Activated naive CD4-positive, alpha-beta T cell treated with anti-CD3 and anti-CD28 coated beads, Interleukin-2, amount 50 U/mL, for 24 hours (primary cell): ENCODE data around the gene DDC.
"Not testable (repeated sequence)": the region's sequence is repeated elsewhere in the genome, so short reads cannot be mapped to it uniquely, and the experiment has no call there.

Experiments used
- H3K27ac Mint-ChIP-seq: one replicate; pipeline ENCODE4 v1.8.0; 2021; ENCODE audit warnings: mild to moderate bottlenecking, mixed read lengths
- H3K27me3 Mint-ChIP-seq: one replicate; pipeline ENCODE4 v1.8.0; 2021; ENCODE audit warnings: mixed read lengths
- H3K36me3 Mint-ChIP-seq: one replicate; pipeline ENCODE4 v1.8.0; 2021; ENCODE audit warnings: mixed read lengths
- H3K4me1 Mint-ChIP-seq: one replicate; pipeline ENCODE4 v1.8.0; 2021; ENCODE audit warnings: mixed read lengths
- H3K4me3 Mint-ChIP-seq: one replicate; pipeline ENCODE4 v1.8.0; 2021; ENCODE audit warnings: mild to moderate bottlenecking, mixed read lengths
- H3K9me3 Mint-ChIP-seq: one replicate; pipeline ENCODE4 v1.8.0; 2021; ENCODE audit warnings: mixed read lengths

The DDC gene

GRCh38 chr7:50576388-50576787 is 11.2 kb upstream of the DDC start:
- not testable (repeated sequence) for H3K4me1 Mint-ChIP-seq, H3K27me3 Mint-ChIP-seq, H3K36me3 Mint-ChIP-seq, H3K27ac Mint-ChIP-seq, H3K4me3 Mint-ChIP-seq, H3K9me3 Mint-ChIP-seq

- Mint-ChIP-seq H3K27me3 (no peaks in the 10 kb centered on the region), H3K9me3 (no peaks in the 10 kb centered on the region), H3K4me1 (no peaks in the 10 kb centered on the region), H3K36me3 (no peaks in the 10 kb centered on the region), H3K27ac (no peak overlapping the region), H3K4me3 (no peak overlapping the region)
Measured at GRCh38 chr7:50567715-50568261, 2.6 kb upstream of the DDC start.

- Mint-ChIP-seq H3K4me3 (no peak overlapping the region), H3K27ac (no peak overlapping the region), H3K4me1 (no peaks in the 10 kb centered on the region), H3K36me3 (no peaks in the 10 kb centered on the region), H3K9me3 (no peaks in the 10 kb centered on the region), H3K27me3 (no peaks in the 10 kb centered on the region)
Measured at GRCh38 chr7:50565977-50566376, 772 bp upstream of the DDC start.

- H3K36me3 Mint-ChIP-seq: no peaks in the 10 kb centered on the region
- H3K27ac Mint-ChIP-seq: no peak overlapping the region
- H3K27me3 Mint-ChIP-seq: no peaks in the 10 kb centered on the region
- H3K9me3 Mint-ChIP-seq: no peaks in the 10 kb centered on the region
- no peaks in the 10 kb centered on the region for H3K4me1 Mint-ChIP-seq
- no peak overlapping the region for H3K4me3 Mint-ChIP-seq
Measured at GRCh38 chr7:50565559-50565916, 333 bp upstream of the DDC start.

- H3K9me3 Mint-ChIP-seq: no peaks in the 10 kb centered on the region
Measured at GRCh38 chr7:50564171-50564570, 1.0 kb downstream of the DDC start.

GRCh38 chr7:50562136-50562535 is 3.1 kb downstream of the DDC start:
- Mint-ChIP-seq H3K27me3 (peaks cover 1% of the 10 kb centered on the region), H3K4me3 (no peak overlapping the region), H3K4me1 (no peaks in the 10 kb centered on the region), H3K9me3 (no peaks in the 10 kb centered on the region), H3K27ac (no peak overlapping the region), H3K36me3 (no peaks in the 10 kb centered on the region)

More at GRCh38 chr7:50564171-50564570, 1.0 kb downstream of the DDC start:
- no peak overlapping the region for H3K4me3 Mint-ChIP-seq
- no peaks in the 10 kb centered on the region for H3K36me3 Mint-ChIP-seq
- H3K4me1 Mint-ChIP-seq: no peaks in the 10 kb centered on the region
- no peak overlapping the region for H3K27ac Mint-ChIP-seq
- no peaks in the 10 kb centered on the region for H3K27me3 Mint-ChIP-seq

GRCh38 chr7:50560865-50561351 is 4.3 kb downstream of the DDC start:
- H3K27ac Mint-ChIP-seq: no peak overlapping the region
- no peaks in the 10 kb centered on the region for H3K4me1 Mint-ChIP-seq
- H3K27me3 Mint-ChIP-seq: peaks cover 4% of the 10 kb centered on the region
- H3K36me3 Mint-ChIP-seq: no peaks in the 10 kb centered on the region
- H3K9me3 Mint-ChIP-seq: no peaks in the 10 kb centered on the region
- H3K4me3 Mint-ChIP-seq: no peak overlapping the region

GRCh38 chr7:50559881-50560280 is 5.3 kb downstream of the DDC start:
- no peaks in the 10 kb centered on the region for H3K9me3 Mint-ChIP-seq
- H3K4me3 Mint-ChIP-seq: no peak overlapping the region
- peaks cover 4% of the 10 kb centered on the region for H3K27me3 Mint-ChIP-seq
- H3K36me3 Mint-ChIP-seq: no peaks in the 10 kb centered on the region
- H3K4me1 Mint-ChIP-seq: no peaks in the 10 kb centered on the region
- H3K27ac Mint-ChIP-seq: no peak overlapping the region

- Mint-ChIP-seq H3K27ac (no peak overlapping the region), H3K4me1 (no peaks in the 10 kb centered on the region), H3K27me3 (peaks cover 4% of the 10 kb centered on the region), H3K4me3 (no peak overlapping the region), H3K9me3 (no peaks in the 10 kb centered on the region), H3K36me3 (no peaks in the 10 kb centered on the region)
Measured at GRCh38 chr7:50558294-50559053, 6.7 kb downstream of the DDC start.

- no peaks in the 10 kb centered on the region for H3K9me3 Mint-ChIP-seq
- no peaks in the 10 kb centered on the region for H3K4me1 Mint-ChIP-seq
- H3K4me3 Mint-ChIP-seq: no peak overlapping the region
- H3K36me3 Mint-ChIP-seq: no peaks in the 10 kb centered on the region
- peaks cover 4% of the 10 kb centered on the region for H3K27me3 Mint-ChIP-seq
- H3K27ac Mint-ChIP-seq: no peak overlapping the region
Measured at GRCh38 chr7:50557099-50557498, 8.1 kb downstream of the DDC start.

- Mint-ChIP-seq H3K9me3 (no peaks in the 10 kb centered on the region), H3K27me3 (peaks cover 4% of the 10 kb centered on the region), H3K27ac (no peak overlapping the region), H3K4me3 (no peak overlapping the region), H3K4me1 (no peaks in the 10 kb centered on the region), H3K36me3 (no peaks in the 10 kb centered on the region)
Measured at GRCh38 chr7:50556247-50556991, 8.8 kb downstream of the DDC start.

- Mint-ChIP-seq H3K9me3 (no peaks in the 10 kb centered on the region), H3K27ac (no peak overlapping the region), H3K36me3 (no peaks in the 10 kb centered on the region), H3K4me1 (no peaks in the 10 kb centered on the region), H3K27me3 (peaks cover 4% of the 10 kb centered on the region), H3K4me3 (no peak overlapping the region)
Measured at GRCh38 chr7:50555594-50556140, 9.5 kb downstream of the DDC start.

- Mint-ChIP-seq H3K36me3 (no peaks in the 10 kb centered on the region), H3K27ac (no peak overlapping the region), H3K27me3 (peaks cover 4% of the 10 kb centered on the region), H3K4me3 (no peak overlapping the region), H3K4me1 (no peaks in the 10 kb centered on the region), H3K9me3 (no peaks in the 10 kb centered on the region)
Measured at GRCh38 chr7:50554431-50555322, 10.5 kb downstream of the DDC start.

- Mint-ChIP-seq H3K4me3 (no peak overlapping the region), H3K4me1 (no peaks in the 10 kb centered on the region), H3K9me3 (no peaks in the 10 kb centered on the region), H3K27ac (no peak overlapping the region), H3K27me3 (peaks cover 4% of the 10 kb centered on the region), H3K36me3 (no peaks in the 10 kb centered on the region)
Measured at GRCh38 chr7:50553973-50554372, 11.2 kb downstream of the DDC start.

- no peaks in the 10 kb centered on the region for H3K36me3 Mint-ChIP-seq
- H3K4me3 Mint-ChIP-seq: no peak overlapping the region
- H3K4me1 Mint-ChIP-seq: no peaks in the 10 kb centered on the region
- H3K27me3 Mint-ChIP-seq: peaks cover 3% of the 10 kb centered on the region
- H3K27ac Mint-ChIP-seq: no peak overlapping the region
- no peaks in the 10 kb centered on the region for H3K9me3 Mint-ChIP-seq
Measured at GRCh38 chr7:50552921-50553320, 12.3 kb downstream of the DDC start.
